ENCODE measurements around the gene RBM20. TPM values are rescaled to one million over a fixed set of nuclear protein-coding genes. Genes with fewer than 3 reads are reported as not detected.

Gene RBM20
- total and polyA plus RNA-seq, 2 of the 13 experiments (the other 11 are each of a cell fraction or from before 2014, with no cell fraction given), result 0.02 to 0.22 TPM

DNA sequence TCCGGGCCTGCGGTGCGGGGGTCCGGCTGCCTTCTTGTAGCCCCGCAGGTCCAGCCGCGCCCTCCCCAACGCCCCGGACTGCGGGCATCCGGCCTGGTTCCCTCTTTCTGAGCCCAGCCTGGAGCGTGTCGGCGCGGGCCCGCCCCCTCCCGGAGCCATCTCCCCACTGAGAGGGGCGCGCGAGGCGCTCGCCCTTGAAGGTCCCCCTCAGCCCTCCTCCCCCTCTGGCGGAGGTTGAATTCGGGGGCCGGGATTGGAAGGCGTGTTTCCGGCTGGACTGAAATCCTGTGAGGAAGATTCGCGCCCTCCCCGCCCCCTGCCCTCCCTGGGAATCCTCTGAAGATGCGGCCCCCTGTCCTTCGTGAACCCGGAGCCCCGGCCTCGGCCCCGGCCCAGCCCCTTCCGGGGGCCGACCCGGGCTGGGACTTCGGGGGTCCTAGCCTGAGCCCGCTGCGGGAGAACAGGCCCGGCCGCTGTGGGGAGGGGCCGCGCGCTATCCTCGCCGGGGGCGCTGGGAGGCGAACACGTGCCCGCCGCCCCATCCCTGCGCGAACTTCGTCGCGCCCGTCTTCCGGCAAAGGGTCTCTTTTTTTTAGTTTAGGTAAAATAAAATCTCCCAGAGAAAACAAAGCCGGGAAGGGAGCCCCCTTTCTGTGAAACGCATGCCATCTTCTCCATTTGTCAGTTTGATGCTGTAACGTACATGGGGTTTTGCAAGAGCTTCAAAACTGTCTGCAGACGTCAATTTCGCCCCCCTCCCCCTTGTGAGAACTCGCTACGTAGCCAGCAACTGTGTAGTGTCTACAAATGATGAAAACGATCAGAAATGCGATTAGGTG is 228.2 kb downstream of the RBM20 start (continued):
- TF ChIP-seq ZNF33A (CRISPR knock-in tag; IDR thresholded peaks at IDR 0.05; ENCODE audit: borderline replicate concordance) (no peak), PCBP1 (IDR thresholded peaks at IDR 0.05; ENCODE audit: borderline replicate concordance, low read depth, low read length) (no peak), SP5 (CRISPR knock-in tag; IDR thresholded peaks at IDR 0.05; ENCODE audit: borderline replicate concordance, low read depth) (no peak), ZNF446 (CRISPR knock-in tag; IDR thresholded peaks at IDR 0.05) (0 out of 2 replicates have a peak, but pooled peaks have one; percentile 52), SMC3 (IDR thresholded peaks at IDR 0.05; ENCODE audit: low read length) (no peak), SATB2 (CRISPR knock-in tag; IDR thresholded peaks at IDR 0.05) (no peak), MXD4 (CRISPR knock-in tag; IDR thresholded peaks at IDR 0.05) (peak; percentile 15; the same call in 1 of the 2 replicates), NONO (IDR thresholded peaks at IDR 0.05) (no peak), NONO (CRISPR knock-in tag; conservative IDR thresholded peaks at IDR 0.05) (peak; percentile 57), MTA1 (CRISPR knock-in tag; IDR thresholded peaks at IDR 0.05; ENCODE audit: borderline replicate concordance) (no peak; the same call in 1 of the 2 replicates), TSC22D2 (CRISPR knock-in tag; IDR thresholded peaks at IDR 0.05; ENCODE audit: borderline replicate concordance) (no peak), FOSL2 (CRISPR knock-in tag; IDR thresholded peaks at IDR 0.05) (peak; percentile 11; the same call in 1 of the 2 replicates), ZNF569 (CRISPR knock-in tag; IDR thresholded peaks at IDR 0.05; ENCODE audit: borderline replicate concordance) (no peak), RBAK (CRISPR knock-in tag; IDR thresholded peaks at IDR 0.05) (no peak), ZNF570 (CRISPR knock-in tag; IDR thresholded peaks at IDR 0.05; ENCODE audit: borderline replicate concordance) (no peak), BORCS8-MEF2B (CRISPR knock-in tag; IDR thresholded peaks at IDR 0.05) (peak; percentile 55; the same call in 1 of the 2 replicates), NR2F6 (IDR thresholded peaks at IDR 0.05) (no peak), NR2F6 (CRISPR knock-in tag; IDR thresholded peaks at IDR 0.05) (peak; percentile 15; the same call in 1 of the 2 replicates), ZFP62 (CRISPR knock-in tag; IDR thresholded peaks at IDR 0.05) (no peak)
- TF ChIP-seq, protein P1, sequence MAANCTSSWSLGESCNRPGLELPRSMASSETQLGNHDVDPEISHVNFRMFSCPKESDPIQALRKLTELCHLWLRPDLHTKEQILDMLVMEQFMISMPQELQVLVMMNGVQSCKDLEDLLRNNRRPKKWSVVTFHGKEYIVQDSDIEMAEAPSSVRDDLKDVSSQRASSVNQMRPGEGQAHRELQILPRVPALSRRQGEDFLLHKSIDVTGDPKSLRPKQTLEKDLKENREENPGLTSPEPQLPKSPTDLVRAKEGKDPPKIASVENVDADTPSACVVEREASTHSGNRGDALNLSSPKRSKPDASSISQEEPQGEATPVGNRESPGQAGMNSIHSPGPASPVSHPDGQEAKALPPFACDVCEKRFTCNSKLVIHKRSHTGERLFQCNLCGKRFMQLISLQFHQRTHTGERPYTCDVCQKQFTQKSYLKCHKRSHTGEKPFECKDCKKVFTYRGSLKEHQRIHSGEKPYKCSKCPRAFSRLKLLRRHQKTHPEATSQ (CRISPR knock-in tag; IDR thresholded peaks at IDR 0.05; ENCODE audit: borderline replicate concordance), result 0 out of 2 replicates have a peak, but pooled peaks have one; percentile 19
- TF ChIP-seq, protein P2, sequence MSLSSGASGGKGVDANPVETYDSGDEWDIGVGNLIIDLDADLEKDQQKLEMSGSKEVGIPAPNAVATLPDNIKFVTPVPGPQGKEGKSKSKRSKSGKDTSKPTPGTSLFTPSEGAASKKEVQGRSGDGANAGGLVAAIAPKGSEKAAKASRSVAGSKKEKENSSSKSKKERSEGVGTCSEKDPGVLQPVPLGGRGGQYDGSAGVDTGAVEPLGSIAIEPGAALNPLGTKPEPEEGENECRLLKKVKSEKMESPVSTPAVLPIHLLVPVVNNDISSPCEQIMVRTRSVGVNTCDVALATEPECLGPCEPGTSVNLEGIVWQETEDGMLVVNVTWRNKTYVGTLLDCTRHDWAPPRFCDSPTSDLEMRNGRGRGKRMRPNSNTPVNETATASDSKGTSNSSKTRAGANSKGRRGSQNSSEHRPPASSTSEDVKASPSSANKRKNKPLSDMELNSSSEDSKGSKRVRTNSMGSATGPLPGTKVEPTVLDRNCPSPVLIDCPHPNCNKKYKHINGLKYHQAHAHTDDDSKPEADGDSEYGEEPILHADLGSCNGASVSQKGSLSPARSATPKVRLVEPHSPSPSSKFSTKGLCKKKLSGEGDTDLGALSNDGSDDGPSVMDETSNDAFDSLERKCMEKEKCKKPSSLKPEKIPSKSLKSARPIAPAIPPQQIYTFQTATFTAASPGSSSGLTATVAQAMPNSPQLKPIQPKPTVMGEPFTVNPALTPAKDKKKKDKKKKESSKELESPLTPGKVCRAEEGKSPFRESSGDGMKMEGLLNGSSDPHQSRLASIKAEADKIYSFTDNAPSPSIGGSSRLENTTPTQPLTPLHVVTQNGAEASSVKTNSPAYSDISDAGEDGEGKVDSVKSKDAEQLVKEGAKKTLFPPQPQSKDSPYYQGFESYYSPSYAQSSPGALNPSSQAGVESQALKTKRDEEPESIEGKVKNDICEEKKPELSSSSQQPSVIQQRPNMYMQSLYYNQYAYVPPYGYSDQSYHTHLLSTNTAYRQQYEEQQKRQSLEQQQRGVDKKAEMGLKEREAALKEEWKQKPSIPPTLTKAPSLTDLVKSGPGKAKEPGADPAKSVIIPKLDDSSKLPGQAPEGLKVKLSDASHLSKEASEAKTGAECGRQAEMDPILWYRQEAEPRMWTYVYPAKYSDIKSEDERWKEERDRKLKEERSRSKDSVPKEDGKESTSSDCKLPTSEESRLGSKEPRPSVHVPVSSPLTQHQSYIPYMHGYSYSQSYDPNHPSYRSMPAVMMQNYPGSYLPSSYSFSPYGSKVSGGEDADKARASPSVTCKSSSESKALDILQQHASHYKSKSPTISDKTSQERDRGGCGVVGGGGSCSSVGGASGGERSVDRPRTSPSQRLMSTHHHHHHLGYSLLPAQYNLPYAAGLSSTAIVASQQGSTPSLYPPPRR (CRISPR knock-in tag; IDR thresholded peaks at IDR 0.05; ENCODE audit: borderline replicate concordance), result no peak
- TF ChIP-seq, protein P3, sequence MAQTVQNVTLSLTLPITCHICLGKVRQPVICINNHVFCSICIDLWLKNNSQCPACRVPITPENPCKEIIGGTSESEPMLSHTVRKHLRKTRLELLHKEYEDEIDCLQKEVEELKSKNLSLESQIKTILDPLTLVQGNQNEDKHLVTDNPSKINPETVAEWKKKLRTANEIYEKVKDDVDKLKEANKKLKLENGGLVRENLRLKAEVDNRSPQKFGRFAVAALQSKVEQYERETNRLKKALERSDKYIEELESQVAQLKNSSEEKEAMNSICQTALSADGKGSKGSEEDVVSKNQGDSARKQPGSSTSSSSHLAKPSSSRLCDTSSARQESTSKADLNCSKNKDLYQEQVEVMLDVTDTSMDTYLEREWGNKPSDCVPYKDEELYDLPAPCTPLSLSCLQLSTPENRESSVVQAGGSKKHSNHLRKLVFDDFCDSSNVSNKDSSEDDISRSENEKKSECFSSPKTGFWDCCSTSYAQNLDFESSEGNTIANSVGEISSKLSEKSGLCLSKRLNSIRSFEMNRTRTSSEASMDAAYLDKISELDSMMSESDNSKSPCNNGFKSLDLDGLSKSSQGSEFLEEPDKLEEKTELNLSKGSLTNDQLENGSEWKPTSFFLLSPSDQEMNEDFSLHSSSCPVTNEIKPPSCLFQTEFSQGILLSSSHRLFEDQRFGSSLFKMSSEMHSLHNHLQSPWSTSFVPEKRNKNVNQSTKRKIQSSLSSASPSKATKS (CRISPR knock-in tag; IDR thresholded peaks at IDR 0.05), result no peak
